ENCODE measurements around the gene TEX12.

DNA sequence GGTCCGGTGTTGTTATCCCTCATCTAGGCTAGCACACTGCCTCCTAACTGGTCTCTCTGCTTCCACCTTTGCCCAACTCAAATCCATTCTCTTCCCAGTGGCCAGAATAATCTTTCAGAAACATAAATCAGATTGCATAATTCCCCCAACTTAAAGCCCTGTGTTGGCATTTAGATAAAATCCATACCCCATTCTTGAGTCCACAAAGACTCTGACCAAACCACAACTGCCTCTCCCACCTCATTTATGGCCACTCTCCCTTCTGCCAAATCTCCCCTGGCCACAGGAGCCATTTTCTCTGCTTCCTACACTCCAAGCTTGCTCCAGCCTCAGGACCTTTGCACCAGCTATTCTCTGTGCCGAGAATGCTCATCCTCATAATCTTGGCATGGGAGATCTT, 40.1 kb upstream of the TEX12 start:
- TF ChIP-seq, protein P1, sequence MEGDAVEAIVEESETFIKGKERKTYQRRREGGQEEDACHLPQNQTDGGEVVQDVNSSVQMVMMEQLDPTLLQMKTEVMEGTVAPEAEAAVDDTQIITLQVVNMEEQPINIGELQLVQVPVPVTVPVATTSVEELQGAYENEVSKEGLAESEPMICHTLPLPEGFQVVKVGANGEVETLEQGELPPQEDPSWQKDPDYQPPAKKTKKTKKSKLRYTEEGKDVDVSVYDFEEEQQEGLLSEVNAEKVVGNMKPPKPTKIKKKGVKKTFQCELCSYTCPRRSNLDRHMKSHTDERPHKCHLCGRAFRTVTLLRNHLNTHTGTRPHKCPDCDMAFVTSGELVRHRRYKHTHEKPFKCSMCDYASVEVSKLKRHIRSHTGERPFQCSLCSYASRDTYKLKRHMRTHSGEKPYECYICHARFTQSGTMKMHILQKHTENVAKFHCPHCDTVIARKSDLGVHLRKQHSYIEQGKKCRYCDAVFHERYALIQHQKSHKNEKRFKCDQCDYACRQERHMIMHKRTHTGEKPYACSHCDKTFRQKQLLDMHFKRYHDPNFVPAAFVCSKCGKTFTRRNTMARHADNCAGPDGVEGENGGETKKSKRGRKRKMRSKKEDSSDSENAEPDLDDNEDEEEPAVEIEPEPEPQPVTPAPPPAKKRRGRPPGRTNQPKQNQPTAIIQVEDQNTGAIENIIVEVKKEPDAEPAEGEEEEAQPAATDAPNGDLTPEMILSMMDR (conservative IDR thresholded peaks at IDR 0.05) = no peak
- no peak for TF ChIP-seq EZH2 (IDR thresholded peaks at IDR 0.05; ENCODE audit: low read depth)
